ENCODE measurements around the gene SH3PXD2A.

Gene SH3PXD2A

GRCh38 chr10:103842605-103843004 is 12.8 kb downstream of the SH3PXD2A start:
- H3K4me3 ChIP-seq (ENCODE audit: low read depth, low read length): no peak overlapping the region
- TF ChIP-seq CTCF (IDR thresholded peaks at IDR 0.05; ENCODE audit: low read depth, low read length, missing control alignments): no peak
- in situ Hi-C loops (cut with HindIII; ENCODE audit: low sequenced_read_pairs): loop anchor here (5.0 kb wide), 2 partner anchors 50 to 100 kb away; no protein-coding TSS in a partner anchor
- no peak for DNase-seq (ENCODE audit: low read depth)

- no peak overlapping the region for H3K4me3 ChIP-seq (ENCODE audit: low read depth, low read length)
- DNase-seq (ENCODE audit: low read depth): no peak
- no peak for TF ChIP-seq CTCF (IDR thresholded peaks at IDR 0.05; ENCODE audit: low read depth, low read length, missing control alignments)
- in situ Hi-C loops (cut with HindIII; ENCODE audit: low sequenced_read_pairs): loop anchor here (5.0 kb wide), 2 partner anchors 49 to 99 kb away; no protein-coding TSS in a partner anchor
These were observed 13.9 kb downstream of the SH3PXD2A start for GRCh38 chr10:103841519-103841918.

GRCh38 chr10:103840740-103841070 is 14.7 kb downstream of the SH3PXD2A start:
- DNase-seq (ENCODE audit: low read depth): no peak
- no peak for TF ChIP-seq CTCF (IDR thresholded peaks at IDR 0.05; ENCODE audit: low read depth, low read length, missing control alignments)
- in situ Hi-C loops (cut with HindIII; ENCODE audit: low sequenced_read_pairs): loop anchor here (5.0 kb wide), 2 partner anchors 48 to 98 kb away; no protein-coding TSS in a partner anchor
- H3K4me3 ChIP-seq (ENCODE audit: low read depth, low read length): no peak overlapping the region

GRCh38 chr10:103839872-103840739 is 15.3 kb downstream of the SH3PXD2A start:
- DNase-seq (ENCODE audit: low read depth): no peak
- no peak for TF ChIP-seq CTCF (IDR thresholded peaks at IDR 0.05; ENCODE audit: low read depth, low read length, missing control alignments)
- no peak overlapping the region for H3K4me3 ChIP-seq (ENCODE audit: low read depth, low read length)
- in situ Hi-C loops (cut with HindIII; ENCODE audit: low sequenced_read_pairs): loop anchor here (5.0 kb wide), 2 partner anchors 48 to 98 kb away; no protein-coding TSS in a partner anchor

- no peak overlapping the region for H3K4me3 ChIP-seq (ENCODE audit: low read depth, low read length)
- in situ Hi-C loops (cut with HindIII; ENCODE audit: low sequenced_read_pairs): no loop called here
- no peak for TF ChIP-seq CTCF (IDR thresholded peaks at IDR 0.05; ENCODE audit: low read depth, low read length, missing control alignments)
- no peak for DNase-seq (ENCODE audit: low read depth)
These were observed 15.9 kb downstream of the SH3PXD2A start for GRCh38 chr10:103839519-103839871.

GRCh38 chr10:103838862-103839518 is 16.4 kb downstream of the SH3PXD2A start:
- TF ChIP-seq CTCF (IDR thresholded peaks at IDR 0.05; ENCODE audit: low read depth, low read length, missing control alignments): no peak
- H3K4me3 ChIP-seq (ENCODE audit: low read depth, low read length): no peak overlapping the region
- in situ Hi-C loops (cut with HindIII; ENCODE audit: low sequenced_read_pairs): no loop called here
- DNase-seq (ENCODE audit: low read depth): no peak

Data from astrocyte of the cerebellum (primary cell).